GM18858 (cell line): Measurements from ENCODE around the gene RASAL1.

Experiments
- ATAC-seq: cut with Tn5 transposase; IDR thresholded peaks from one replicate; pipeline ENCODE4 v1.9.1; 2021; ENCODE audit not compliant: unreplicated experiment

The RASAL1 gene

GRCh38 chr12:113060336-113060960 lies 75.1 kb downstream of the RASAL1 start:
- ATAC-seq, result no peak

GRCh38 chr12:113059071-113059595 lies 76.4 kb downstream of the RASAL1 start:
- no peak for ATAC-seq

GRCh38 chr12:113058553-113058952 lies 77.0 kb downstream of the RASAL1 start:
- no peak for ATAC-seq

- ATAC-seq, result no peak
Observed at GRCh38 chr12:113057565-113058485, 77.7 kb downstream of the RASAL1 start.

GRCh38 chr12:113056631-113057488 lies 78.7 kb downstream of the RASAL1 start, which contains the start of gene DTX1:
DTX1 (plus strand) TSS chr12:113056730; CDS start chr12:113058193, 1,463 bp downstream.
- no peak for ATAC-seq

GRCh38 chr12:113056381-113056630 lies 79.3 kb downstream of the RASAL1 start:
- no peak for ATAC-seq

- no peak for ATAC-seq
Observed at GRCh38 chr12:113055594-113056380, 79.8 kb downstream of the RASAL1 start.

GRCh38 chr12:113054948-113055486 lies 80.5 kb downstream of the RASAL1 start:
- ATAC-seq, result no peak

GRCh38 chr12:113052326-113052725 lies 83.2 kb downstream of the RASAL1 start:
- ATAC-seq, result no peak

- no peak for ATAC-seq
Observed at GRCh38 chr12:113051759-113052158, 83.8 kb downstream of the RASAL1 start.

- no peak for ATAC-seq
Observed at GRCh38 chr12:113050795-113051194, 84.8 kb downstream of the RASAL1 start.

- ATAC-seq, result no peak
Observed at GRCh38 chr12:113049976-113050742, 85.4 kb downstream of the RASAL1 start.
